GM12878 (cell line): ENCODE results near the gene CREB3L1. TPM values are rescaled to one million over a fixed set of nuclear protein-coding genes. Genes with fewer than 3 reads are reported as not detected.

ENCODE experiments used
- ASH2L ChIP-seq: fragments of 300-600, 200-600 bp; sonication (generic); IDR thresholded peaks from 2 replicates; pipeline ENCODE4 v1.6.1; 2017; ENCODE audit warnings: low read depth, mild to moderate bottlenecking, borderline replicate concordance
- ATF2 ChIP-seq: IDR thresholded peaks from 2 replicates; pipeline ENCODE4 v1.6.1; 2012; ENCODE audit warnings: low read length, inconsistent platforms
- ATF3 ChIP-seq: IDR thresholded peaks from 2 replicates; pipeline ENCODE4 v1.6.1; 2011; ENCODE audit warnings: low read depth, mild to moderate bottlenecking, low read length, moderate library complexity, borderline replicate concordance; ENCODE audit errors: extremely low read depth
- CEBPZ ChIP-seq: fragments of 150-350 bp; IDR thresholded peaks from 2 replicates; pipeline ENCODE4 v1.6.1; 2016; ENCODE audit warnings: low read depth, low read length
- CHD1 ChIP-seq: IDR thresholded peaks from 2 replicates; pipeline ENCODE4 v1.6.1; 2012; ENCODE audit warnings: low read depth, low read length, improper control_type of control experiment
- CREB1 ChIP-seq: IDR thresholded peaks from 2 replicates; pipeline ENCODE4 v1.6.1; 2012; ENCODE audit warnings: low read depth, mild to moderate bottlenecking, inconsistent platforms
- EZH2 ChIP-seq: IDR thresholded peaks from 2 replicates; pipeline ENCODE4 v1.6.1; 2012; ENCODE audit warnings: low read depth, mild to moderate bottlenecking, control low read depth, inconsistent platforms, low read length, borderline replicate concordance; ENCODE audit not compliant: control insufficient read depth
- HCFC1 ChIP-seq: fragments of 150-350 bp; IDR thresholded peaks from 2 replicates; pipeline ENCODE4 v1.6.1; 2014; ENCODE audit warnings: low read length
- HDGF ChIP-seq: fragments of 450-650 bp; IDR thresholded peaks from 2 replicates; pipeline ENCODE4 v1.6.1; 2016; ENCODE audit warnings: antibody characterized with exemption
- IRF5 ChIP-seq: fragments of 450-650 bp; IDR thresholded peaks from 2 replicates; pipeline ENCODE4 v1.6.1; 2017; ENCODE audit warnings: borderline replicate concordance
- MYB ChIP-seq: fragments of 150-350 bp; IDR thresholded peaks from 2 replicates; pipeline ENCODE4 v1.6.1; 2014; ENCODE audit warnings: mild to moderate bottlenecking, low read depth, low read length, borderline replicate concordance
- NBN ChIP-seq: fragments of 450-650 bp; IDR thresholded peaks from 2 replicates; pipeline ENCODE4 v1.6.1; 2016
- NFXL1 ChIP-seq: fragments of 450-650 bp; IDR thresholded peaks from 2 replicates; pipeline ENCODE4 v1.6.1; 2017; ENCODE audit warnings: antibody characterized with exemption, mild to moderate bottlenecking, borderline replicate concordance
- NR2C1 ChIP-seq: fragments of 450-650 bp; IDR thresholded peaks from 2 replicates; pipeline ENCODE4 v1.6.1; 2017; ENCODE audit warnings: antibody characterized with exemption, mild to moderate bottlenecking, moderate library complexity
- NR2F1 ChIP-seq: fragments of 450-650 bp; conservative IDR thresholded peaks from 2 replicates; pipeline ENCODE4 v1.6.1; 2017; ENCODE audit warnings: mild to moderate bottlenecking
- PAX5 ChIP-seq: IDR thresholded peaks from 2 replicates; pipeline ENCODE4 v1.6.1; 2011; ENCODE audit warnings: low read depth, low read length, borderline replicate concordance
- PRDM15 ChIP-seq: fragments of 450-650 bp; formaldehyde crosslinking; IDR thresholded peaks from 2 replicates; pipeline ENCODE4 v1.4.0; 2020; ENCODE audit warnings: mild to moderate bottlenecking, moderate library complexity
- RB1 ChIP-seq: fragments of 450-650 bp; formaldehyde crosslinking; IDR thresholded peaks from 2 replicates; pipeline ENCODE4 v1.6.1; 2017; ENCODE audit warnings: mild to moderate bottlenecking, borderline replicate concordance
- RELA ChIP-seq: fragments of 450-650 bp; IDR thresholded peaks from 2 replicates; pipeline ENCODE4 v1.8.0; 2014; ENCODE audit warnings: borderline replicate concordance; ENCODE audit not compliant: partially characterized antibody
- YY1 ChIP-seq: IDR thresholded peaks from 2 replicates; pipeline ENCODE4 v1.6.1; 2011; ENCODE audit warnings: low read depth, mild to moderate bottlenecking, low read length
- ZSCAN29 ChIP-seq: fragments of 450-650 bp; IDR thresholded peaks from 2 replicates; pipeline ENCODE4 v1.6.1; 2017; ENCODE audit warnings: mild to moderate bottlenecking, moderate library complexity
- ZZZ3 ChIP-seq: IDR thresholded peaks from 2 replicates; pipeline ENCODE4 v1.6.1; 2011; ENCODE audit warnings: low read depth; ENCODE audit not compliant: control insufficient read depth, insufficient read length
- polyA plus RNA-seq, 11 experiments: library from polyadenylated mRNA; depleted of rRNA in 4 of 11; unstranded in 6 of 11; stranded (reverse) in 5 of 11; fragments of >200 nt; fragmentation: Nextera tagmentation in 4 of 11; fragmentation: Illumina TruSeq in 1 of 11; extraction: Ambion mirVana in 4 of 11; extraction: Trizol in 1 of 11; gene quantifications; 1 replicate in 1 of 11; 2 replicates in 10 of 11; pipeline versions ENCODE4 v1.2.1 to v1.2.3, GENCODE V29; 2011 to 2016; ENCODE audit warnings: inconsistent platforms in 2 of 11, missing spikeins in 2 of 11, low read depth in 1 of 11
- total RNA-seq, 4 experiments: library from RNA; depleted of rRNA in 3 of 4; stranded (reverse); fragments of >200 nt in 3 of 4; fragmentation: Illumina TruSeq in 1 of 4; extraction: Trizol in 1 of 4; gene quantifications; 2 replicates each; pipeline versions ENCODE4 v1.2.1 to v1.2.3, GENCODE V29; 2013 to 2021

CREB3L1 gene
- total and polyA plus RNA-seq, 10 of the 15 experiments (the other 5 are each of a cell fraction or from before 2014, with no cell fraction given) = 0.03 to 1.4 (median 0.22) TPM

GRCh38 chr11:46270684-46271083 lies 6.8 kb upstream of the CREB3L1 start (continued):
- TF ChIP-seq CEBPZ = no peak
- TF ChIP-seq ATF2 = no peak
- no peak for TF ChIP-seq HCFC1
- TF ChIP-seq ASH2L = no peak
- TF ChIP-seq EZH2 = no peak
- TF ChIP-seq CHD1 = no peak
- no peak for TF ChIP-seq HDGF
- TF ChIP-seq RB1 = no peak
- TF ChIP-seq NBN = no peak
- TF ChIP-seq ZZZ3 = no peak
- no peak for TF ChIP-seq NR2F1
- 0 out of 2 replicates have a peak, but pooled peaks have one; percentile 5 for TF ChIP-seq YY1
- no peak for TF ChIP-seq NFXL1
- no peak for TF ChIP-seq PAX5
- TF ChIP-seq IRF5 = no peak
- TF ChIP-seq ATF3 = no peak
- TF ChIP-seq CREB1 = 0 out of 2 replicates have a peak, but pooled peaks have one; percentile 28
- TF ChIP-seq MYB = no peak
- TF ChIP-seq ZSCAN29 = no peak
- no peak for TF ChIP-seq NR2C1
- TF ChIP-seq RELA = no peak
- TF ChIP-seq PRDM15 (CRISPR knock-in tag) = no peak
